ENCODE data around the gene ATAT1.

DNA sequence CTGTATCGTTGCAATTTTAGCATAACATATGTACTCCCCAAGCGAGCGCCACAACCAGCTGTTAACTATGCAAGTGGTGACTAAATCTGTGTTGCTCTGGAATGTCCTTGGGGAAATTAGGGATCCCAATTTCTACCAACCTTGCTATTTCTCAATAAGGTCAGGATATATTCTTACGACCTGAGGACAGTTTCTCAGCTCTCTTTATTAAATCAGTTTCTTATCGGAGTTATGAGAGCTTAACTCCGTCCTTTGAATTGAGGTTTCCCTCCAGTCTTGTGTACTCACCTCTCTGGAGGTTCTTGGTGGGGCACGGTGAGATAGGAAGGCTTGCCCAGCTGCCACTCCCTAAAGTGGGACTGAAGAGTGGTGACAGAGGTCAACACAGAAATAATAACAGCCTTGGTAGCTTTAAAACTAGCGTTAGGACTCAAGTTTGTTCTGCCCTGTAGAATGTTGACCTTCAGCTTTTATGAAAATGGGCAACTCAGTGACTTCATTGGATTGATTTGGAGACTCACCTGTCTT lies 8.3 kb upstream of the ATAT1 start:
- no peak for TF ChIP-seq CTCF (IDR thresholded peaks at IDR 0.05)
- TF ChIP-seq POLR2AphosphoS5 (IDR thresholded peaks at IDR 0.05; ENCODE audit: low read depth, low read length), result no peak
- no peak for TF ChIP-seq REST (IDR thresholded peaks at IDR 0.05; ENCODE audit: insufficient read depth in 1 of 2, low read depth in 2 of 2, low read length in 1 of 2)
- TF ChIP-seq SIN3A (IDR thresholded peaks at IDR 0.05; ENCODE audit: borderline replicate concordance, insufficient read depth, low read depth, low read length), result no peak
- no peak for TF ChIP-seq TCF7L2 (IDR thresholded peaks at IDR 0.05; ENCODE audit: low read depth, low read length)

Measured in Panc1 (cell line).